Measurements from ENCODE around the gene PGAP2.

- peak in 5 of 7 experiments; percentile 45 to 68 (median 65) for TF ChIP-seq CTCF (IDR thresholded peaks at IDR 0.05)
- TF ChIP-seq EP300 (IDR thresholded peaks at IDR 0.05) = no peak
- no peak for TF ChIP-seq POLR2A (IDR thresholded peaks at IDR 0.05)
- TF ChIP-seq POLR2AphosphoS5 (IDR thresholded peaks at IDR 0.05) = peak in 1 of 3 donors; percentile 49
These were observed 16.5 kb downstream of the PGAP2 start for GRCh38 chr11:3824714-3825472.
